GM18508 (cell line): ENCODE measurements around the gene ROBO1.
"Not testable (repeated sequence)": the region's sequence is repeated elsewhere in the genome, so short reads cannot be mapped to it uniquely, and the experiment has no call there.

Source experiments
- ATAC-seq: cut with Tn5 transposase; IDR thresholded peaks from one replicate; pipeline ENCODE4 v1.9.1; 2021; ENCODE audit warnings: moderate number of reproducible peaks; ENCODE audit not compliant: insufficient read depth, unreplicated experiment

Gene ROBO1

GRCh38 chr3:78901544-78901943 is 866.3 kb downstream of the ROBO1 start:
- no peak for ATAC-seq

- no peak for ATAC-seq
Observed at GRCh38 chr3:78900880-78901279, 866.9 kb downstream of the ROBO1 start.

- no peak for ATAC-seq
Observed at GRCh38 chr3:78900426-78900825, 867.4 kb downstream of the ROBO1 start.

- no peak for ATAC-seq
Observed at GRCh38 chr3:78895528-78895927, 872.3 kb downstream of the ROBO1 start.

- ATAC-seq: no peak
Observed at GRCh38 chr3:78894787-78895186, 873.0 kb downstream of the ROBO1 start.

GRCh38 chr3:78893161-78893560 is 874.6 kb downstream of the ROBO1 start:
- ATAC-seq: no peak

- ATAC-seq: no peak
Observed at GRCh38 chr3:78889348-78889747, 878.5 kb downstream of the ROBO1 start.

- ATAC-seq: no peak
Observed at GRCh38 chr3:78888635-78889034, 879.2 kb downstream of the ROBO1 start.

- ATAC-seq: no peak
Observed at GRCh38 chr3:78887547-78888011, 880.2 kb downstream of the ROBO1 start.

GRCh38 chr3:78887029-78887428 is 880.8 kb downstream of the ROBO1 start:
- no peak for ATAC-seq

GRCh38 chr3:78884567-78884966 is 883.2 kb downstream of the ROBO1 start:
- ATAC-seq: not testable (repeated sequence)

GRCh38 chr3:78882251-78882650 is 885.5 kb downstream of the ROBO1 start:
- ATAC-seq: no peak

GRCh38 chr3:78881501-78881900 is 886.3 kb downstream of the ROBO1 start:
- no peak for ATAC-seq

GRCh38 chr3:78880603-78881461 is 887.0 kb downstream of the ROBO1 start:
- ATAC-seq: no peak

- ATAC-seq: no peak
Observed at GRCh38 chr3:78879295-78879860, 888.4 kb downstream of the ROBO1 start.

- no peak for ATAC-seq
Observed at GRCh38 chr3:78878789-78879188, 889.0 kb downstream of the ROBO1 start.

GRCh38 chr3:78878011-78878410 is 889.8 kb downstream of the ROBO1 start:
- ATAC-seq: no peak

- ATAC-seq: no peak
Observed at GRCh38 chr3:78875851-78876250, 891.9 kb downstream of the ROBO1 start.

- no peak for ATAC-seq
Observed at GRCh38 chr3:78875436-78875835, 892.4 kb downstream of the ROBO1 start.

- ATAC-seq: no peak
Observed at GRCh38 chr3:78873641-78874040, 894.2 kb downstream of the ROBO1 start.

GRCh38 chr3:78872195-78872594 is 895.6 kb downstream of the ROBO1 start:
- ATAC-seq: no peak

- ATAC-seq: no peak
Observed at GRCh38 chr3:78871048-78871447, 896.8 kb downstream of the ROBO1 start.
